ENCODE results near the gene GRIN3A. TPM values are rescaled to one million over a fixed set of nuclear protein-coding genes. Genes with fewer than 3 reads are reported as not detected.

GRIN3A gene
- total RNA-seq, 1 donor from 2014 or later: 6.9 TPM

DNA sequence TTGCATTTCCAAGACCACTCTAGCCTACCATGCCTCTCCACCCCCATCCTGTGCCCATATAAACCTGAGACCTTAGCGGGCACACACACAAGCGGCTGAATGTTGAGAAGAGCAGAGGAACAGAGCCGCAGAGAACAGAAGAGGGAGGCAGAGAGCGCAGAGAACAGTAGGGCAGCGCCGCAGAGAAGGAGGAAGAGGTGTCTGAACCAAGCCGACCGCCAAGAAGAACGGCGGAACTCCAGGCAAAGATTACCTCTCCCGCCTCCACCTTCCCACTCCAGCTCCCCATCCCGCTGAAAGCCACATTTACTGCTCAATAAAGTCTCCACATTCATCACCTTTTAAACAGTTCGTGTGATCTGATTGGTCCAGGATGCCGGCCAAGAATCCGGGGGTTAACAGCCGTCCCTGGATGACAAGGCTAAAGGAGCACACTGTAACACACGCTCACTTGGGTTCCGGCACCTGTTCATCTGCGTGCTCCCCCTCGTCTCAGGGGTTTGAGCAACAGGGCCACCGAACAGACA, 33.2 kb downstream of the GRIN3A start:
- no peak for DNase-seq

DNA sequence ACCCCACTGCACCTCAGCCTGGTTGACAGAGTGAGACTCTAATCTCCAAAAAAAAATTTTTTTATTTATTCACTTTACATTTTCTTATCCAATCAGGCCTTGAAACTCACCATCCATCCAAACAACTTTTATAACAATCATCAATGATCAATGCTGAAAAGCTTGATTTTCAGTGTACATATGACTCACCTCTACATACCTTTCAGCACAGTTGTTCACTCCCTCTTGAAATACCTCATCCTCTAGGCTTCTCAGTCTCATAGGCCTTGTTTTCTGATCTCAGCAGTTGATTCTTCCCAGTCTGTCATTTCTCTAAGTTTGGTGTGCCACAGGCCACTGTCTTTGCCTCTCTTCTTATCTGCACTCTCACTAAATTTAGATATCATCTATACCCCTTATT, 36.2 kb downstream of the GRIN3A start:
- no peak for DNase-seq

- DNase-seq: no peak
These were observed 44.7 kb downstream of the GRIN3A start for GRCh38 chr9:101693546-101694336.

DNA sequence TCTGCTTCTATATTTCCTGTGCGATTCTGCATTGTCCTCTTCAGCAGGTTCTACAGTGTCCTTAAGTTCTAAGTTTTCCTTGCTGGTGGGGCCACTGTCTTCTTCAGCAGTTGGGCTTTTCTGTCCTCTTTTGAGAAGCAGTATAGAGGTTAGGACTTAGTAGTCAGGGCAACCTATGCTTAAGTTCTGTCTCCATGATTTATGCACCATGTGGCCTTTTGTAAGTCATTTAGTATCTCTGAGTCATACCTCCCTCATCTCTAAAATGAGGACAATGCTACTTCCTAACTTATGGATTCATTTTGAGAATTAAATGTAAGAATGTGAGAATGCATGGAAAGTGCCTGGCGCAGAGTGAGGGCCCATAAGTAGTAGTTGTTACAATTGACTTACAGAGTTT, 46.8 kb downstream of the GRIN3A start:
- DNase-seq: no peak

DNA sequence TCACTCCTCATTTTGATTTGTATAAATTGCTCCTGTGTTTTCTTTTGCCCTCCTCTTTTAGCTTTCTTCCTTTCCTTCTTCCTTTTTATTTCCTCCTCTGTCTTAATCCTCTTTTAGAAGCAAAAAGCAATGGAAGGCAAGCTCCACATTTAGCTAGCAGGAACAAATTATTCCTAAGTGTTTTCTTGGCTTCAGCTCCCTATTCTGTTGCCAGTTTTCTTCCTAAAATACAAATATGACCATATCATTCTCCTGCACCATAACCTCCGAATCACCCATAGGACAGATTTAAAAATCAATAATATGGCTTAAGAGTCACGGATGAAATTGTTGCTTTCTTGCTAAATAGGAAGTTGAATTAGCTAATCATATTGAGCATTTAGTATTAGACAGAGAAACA, 49.4 kb downstream of the GRIN3A start:
- no peak for DNase-seq

- no peak for DNase-seq
These were observed 53.8 kb downstream of the GRIN3A start for GRCh38 chr9:101684665-101685064.

DNA sequence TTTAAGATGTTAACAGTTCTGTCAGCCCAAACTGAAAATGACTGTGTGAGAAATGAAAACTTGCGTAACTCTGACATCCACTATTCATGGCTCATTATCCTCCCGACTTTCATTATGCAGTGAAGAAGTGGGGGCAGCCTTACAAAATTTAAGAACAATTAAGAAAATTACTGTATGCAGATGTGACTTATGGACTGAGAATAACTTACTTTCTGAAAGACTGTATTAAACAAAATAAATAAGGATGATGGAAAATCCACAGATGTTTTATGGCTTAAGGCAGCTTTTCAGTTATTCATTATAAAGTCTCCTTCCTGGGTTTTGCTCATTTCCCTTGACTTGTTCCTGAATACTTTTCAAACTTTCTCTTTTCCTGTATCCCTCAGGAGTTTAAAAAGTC, 55.2 kb downstream of the GRIN3A start:
- DNase-seq: no peak

DNA sequence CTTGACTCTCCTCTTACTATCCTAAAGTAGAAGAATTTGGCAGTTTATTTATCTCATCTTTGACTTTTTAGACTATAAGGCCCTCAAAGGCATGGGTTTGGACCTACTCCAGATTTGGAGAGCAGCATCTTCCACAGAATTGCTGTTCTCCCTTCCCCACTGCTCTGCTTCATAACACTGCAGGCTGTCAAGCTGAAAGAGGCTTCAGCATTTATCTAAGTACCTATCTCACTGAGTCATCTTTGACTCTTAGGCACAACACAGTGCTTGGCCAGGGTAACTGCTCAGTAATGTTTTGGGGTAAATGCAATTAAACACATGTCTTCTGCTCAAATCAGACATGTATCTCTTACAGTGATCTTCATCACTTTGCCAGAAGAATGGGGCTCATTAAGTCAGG, 60.6 kb downstream of the GRIN3A start:
- no peak for DNase-seq

DNA sequence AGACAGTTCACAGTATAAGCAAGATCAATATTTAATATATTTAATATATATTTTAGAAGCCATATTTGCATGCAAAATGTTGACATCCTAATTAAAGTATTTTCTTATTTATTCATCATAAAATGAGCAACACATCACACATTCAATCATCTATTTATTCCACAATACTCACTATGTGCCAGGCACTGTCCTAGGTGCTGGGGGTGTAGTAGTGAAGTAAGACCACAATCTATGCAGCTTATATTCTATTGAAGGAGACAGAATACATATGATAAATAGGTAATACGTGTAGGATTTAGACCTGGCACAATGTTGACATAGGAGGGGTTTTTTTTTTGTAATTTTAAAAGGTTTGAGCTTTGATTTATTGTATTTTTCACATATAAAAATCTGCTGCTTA, 63.1 kb downstream of the GRIN3A start:
- DNase-seq: no peak

GRCh38 chr9:101674165-101674564, 64.3 kb downstream of the GRIN3A start:
- no peak for DNase-seq

DNA sequence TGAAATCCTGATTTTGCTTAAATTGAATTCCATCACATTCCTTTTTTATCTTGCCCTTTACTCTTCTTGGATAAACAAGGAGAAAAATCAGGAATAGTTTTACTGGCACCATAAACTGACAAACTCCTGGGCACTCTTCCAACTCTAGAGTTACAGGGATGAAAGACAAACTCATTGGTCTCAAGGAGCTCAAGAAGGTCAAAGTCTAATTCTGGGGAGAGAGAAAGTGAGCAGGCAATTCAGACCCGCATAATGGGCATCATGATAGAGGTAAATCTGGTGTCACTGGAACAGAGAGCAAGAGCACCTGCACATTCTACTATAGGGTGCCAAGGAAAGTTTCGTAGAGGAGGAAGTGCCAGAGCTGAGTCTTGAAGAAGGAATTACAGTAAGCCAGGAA, 64.8 kb downstream of the GRIN3A start:
- DNase-seq: no peak

DNA sequence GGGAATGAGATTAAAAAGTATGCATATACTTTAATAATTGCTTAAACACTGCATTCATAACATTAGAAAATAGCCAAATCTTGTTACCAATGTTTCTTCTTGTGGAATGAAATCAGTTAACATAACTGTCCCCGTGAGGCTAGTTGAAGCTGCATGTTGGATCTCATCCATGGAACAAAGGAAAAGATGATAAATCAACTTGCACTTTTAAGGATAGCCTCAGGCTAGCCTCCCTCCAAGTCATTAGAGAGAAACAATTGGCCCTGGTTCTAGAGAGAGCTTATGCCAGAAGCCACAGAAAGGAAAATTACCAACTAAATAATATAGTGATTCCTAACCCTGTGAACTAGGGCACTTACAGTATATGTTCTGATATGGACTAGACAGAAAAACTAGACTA, 66.9 kb downstream of the GRIN3A start:
- DNase-seq: no peak

DNA sequence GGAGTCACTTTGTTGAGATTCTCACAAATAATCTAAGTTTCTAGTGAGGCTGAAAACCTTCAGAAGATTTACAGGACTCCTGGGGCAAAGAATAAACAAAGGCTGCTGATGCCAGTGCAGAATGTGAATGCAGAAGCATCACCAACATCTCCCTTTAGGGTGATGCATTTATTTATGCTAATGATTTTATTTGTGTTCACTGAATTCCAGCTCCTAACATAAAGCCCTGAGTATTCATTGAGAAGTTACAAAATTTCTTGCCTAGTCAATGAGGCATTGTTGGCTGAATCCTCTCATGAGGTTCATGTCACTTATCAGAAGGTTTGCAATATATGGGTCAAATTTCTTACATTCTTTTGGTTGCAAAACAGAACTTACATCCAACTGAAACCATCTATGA, 70.0 kb downstream of the GRIN3A start:
- DNase-seq: no peak

DNA sequence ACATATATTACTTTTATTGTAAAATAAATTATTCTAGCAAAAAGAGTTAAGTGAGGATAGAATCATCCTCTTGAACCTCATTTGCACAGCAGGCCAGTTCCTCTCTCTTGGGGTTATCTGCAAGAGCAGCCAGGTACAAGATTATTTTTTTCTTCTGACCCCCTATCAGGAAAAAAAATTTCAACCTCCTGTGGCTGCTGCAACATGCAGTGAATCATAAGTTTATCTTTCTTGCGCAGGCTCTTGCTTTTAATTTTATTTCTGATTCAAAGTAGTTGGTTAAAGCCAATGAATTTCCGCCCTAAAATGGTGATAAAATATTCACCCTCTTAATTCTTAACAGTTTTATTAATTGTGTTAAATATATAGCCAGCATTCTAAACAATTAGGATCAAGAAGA, 74.0 kb downstream of the GRIN3A start:
- no peak for DNase-seq

GRCh38 chr9:101652601-101653175, 85.8 kb downstream of the GRIN3A start:
- DNase-seq: no peak

GRCh38 chr9:101650142-101650541, 88.3 kb downstream of the GRIN3A start:
- no peak for DNase-seq

- DNase-seq: no peak
These were observed 90.0 kb downstream of the GRIN3A start for GRCh38 chr9:101648493-101648892.

DNA sequence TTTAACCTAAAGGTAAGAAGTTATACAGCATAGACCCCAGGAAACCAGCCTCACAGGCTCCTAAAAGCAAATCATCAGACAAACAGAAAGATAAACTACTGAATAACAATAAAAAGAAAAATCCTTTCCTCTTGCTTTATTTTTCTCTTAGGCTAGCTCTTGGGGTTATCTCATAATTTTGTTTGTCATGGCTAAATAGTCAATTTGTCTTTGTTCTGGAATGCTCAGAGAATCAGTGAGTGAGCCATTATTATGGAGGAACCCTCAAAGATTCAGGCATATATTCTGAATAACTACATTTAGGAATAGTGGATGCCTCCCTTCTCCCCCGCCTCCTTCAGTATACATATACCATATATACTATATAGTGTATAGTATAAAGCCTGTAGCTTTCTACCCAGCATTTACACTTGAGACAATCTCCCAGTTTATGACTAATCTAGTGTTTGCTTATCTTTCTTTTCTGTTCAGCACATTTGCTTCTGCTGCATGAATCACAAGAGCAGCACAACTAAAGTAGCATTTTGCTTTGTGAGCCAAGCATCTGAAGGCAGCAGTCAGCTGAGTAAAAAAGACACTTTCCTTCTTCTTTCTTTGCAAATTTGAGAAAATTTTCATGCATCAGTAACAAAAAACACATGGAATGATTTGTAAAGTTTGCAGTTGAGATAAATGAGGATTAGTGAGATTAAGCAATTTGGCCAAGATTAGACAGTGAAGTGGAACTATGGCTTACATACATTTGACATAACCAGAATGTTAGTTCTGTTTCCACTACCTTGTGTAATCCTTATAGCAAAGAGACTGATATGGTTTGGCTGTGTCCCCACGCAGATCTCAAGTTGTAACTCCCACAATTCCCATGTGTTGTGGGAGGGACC, 98.4 kb downstream of the GRIN3A start:
- DNase-seq: no peak

- DNase-seq: no peak
These were observed 99.1 kb downstream of the GRIN3A start for GRCh38 chr9:101639311-101639710.

DNA sequence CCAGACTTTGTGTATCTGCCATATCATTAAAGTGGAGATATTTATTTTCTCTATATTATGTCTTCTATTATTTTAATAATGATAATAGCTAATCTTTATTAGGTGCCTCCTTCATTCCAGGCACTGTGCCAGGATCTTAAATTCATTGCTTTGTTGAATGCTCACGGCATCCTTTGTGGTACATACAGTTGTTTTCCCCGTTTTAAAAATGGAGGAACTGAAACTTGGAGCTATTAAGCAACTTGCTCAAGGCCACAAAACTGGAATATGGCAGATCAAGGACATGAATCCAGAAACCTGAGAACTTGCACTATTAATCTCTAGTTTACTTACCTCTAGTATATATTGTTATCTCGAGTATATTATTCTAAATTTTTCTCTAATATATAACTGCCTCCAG, 102.2 kb downstream of the GRIN3A start:
- no peak for DNase-seq

DNA sequence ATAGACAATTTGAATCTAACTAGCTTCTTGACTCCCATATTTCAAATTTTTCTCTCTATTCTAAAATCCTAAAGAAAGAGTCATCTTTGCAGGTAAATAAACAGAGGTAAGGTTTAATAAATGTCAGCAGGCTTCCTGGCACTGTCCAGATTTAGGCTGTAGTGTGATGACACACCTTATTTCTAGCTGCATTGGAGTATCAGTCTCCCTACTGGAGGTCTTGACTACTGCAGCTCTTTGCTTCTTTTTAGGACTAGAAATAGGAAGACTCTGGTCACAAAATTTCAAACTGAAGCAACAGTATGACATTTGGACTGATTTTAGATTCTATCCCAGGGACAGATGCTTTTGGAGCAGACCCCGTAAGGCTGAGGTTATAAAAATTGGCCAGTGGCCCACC, 103.0 kb downstream of the GRIN3A start:
- no peak for DNase-seq

DNA sequence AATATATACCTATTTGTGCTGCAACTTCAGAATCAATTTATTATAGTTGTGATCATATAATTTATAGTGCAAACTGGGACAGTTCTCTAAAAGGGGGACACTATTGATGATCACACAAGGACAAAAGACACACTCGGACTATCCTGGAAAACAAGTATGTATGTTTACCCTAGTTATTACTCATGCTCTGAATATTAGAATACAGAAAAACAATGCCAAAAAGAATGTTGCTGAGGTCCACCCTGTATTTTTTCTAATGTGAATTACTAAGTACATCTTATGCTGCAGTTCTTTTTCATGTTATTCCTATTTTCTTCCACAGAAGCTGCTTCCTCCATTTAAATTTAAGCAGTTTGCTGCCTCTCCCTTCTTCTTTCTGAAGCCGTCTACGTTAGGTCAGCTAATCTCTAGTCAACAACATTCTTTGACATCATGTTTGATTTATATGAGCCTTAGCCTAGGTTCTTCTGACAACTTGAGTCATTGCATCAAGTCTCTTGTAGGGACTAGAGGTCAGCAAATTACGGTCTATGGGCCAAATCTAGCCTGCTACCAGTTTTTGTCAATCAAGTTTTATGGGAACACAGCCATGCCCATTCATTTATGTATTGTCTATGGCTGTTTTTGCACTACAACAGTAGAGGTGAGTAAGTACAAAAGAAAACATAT, 103.6 kb downstream of the GRIN3A start:
- DNase-seq: no peak

- no peak for DNase-seq
These were observed 105.8 kb downstream of the GRIN3A start for GRCh38 chr9:101632611-101633010.

All from occipital lobe (tissue), 2 donors.